ENCODE results near the gene PALLD. TPM values are rescaled to one million over a fixed set of nuclear protein-coding genes. Genes with fewer than 3 reads are reported as not detected.

PALLD gene
- polyA plus RNA-seq, 1 donor from 2014 or later = 20.5 TPM

DNA sequence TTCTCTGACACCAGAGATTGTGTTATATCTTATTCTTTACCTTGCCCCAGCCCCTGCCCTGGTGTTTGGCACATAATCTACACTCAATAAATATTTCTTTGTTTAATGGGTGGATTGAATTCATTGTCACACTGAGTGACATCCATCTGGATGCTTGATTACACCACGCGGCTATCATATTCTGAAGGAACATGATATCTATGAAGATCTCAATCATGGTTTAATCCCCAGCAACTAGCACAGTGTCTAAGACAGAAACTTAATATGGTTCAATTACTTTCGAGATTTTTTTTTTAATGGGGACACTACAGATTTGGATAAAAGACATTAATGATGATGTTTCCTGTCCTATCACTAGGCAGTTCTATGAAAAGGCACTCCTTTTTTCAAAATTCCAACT is 246.3 kb downstream of the PALLD start:
- Histone ChIP-seq H3K9me2 (ENCODE audit: insufficient read depth, low read length) (no peaks in the 10 kb centered on the region), H3K4me3 (ENCODE audit: low read length) (no peak overlapping the region), H3K36me3 (ENCODE audit: insufficient read depth, low read length) (no peaks in the 10 kb centered on the region), H3K27ac (ENCODE audit: low read length) (no peak overlapping the region), H4K20me1 (ENCODE audit: insufficient read depth) (no peaks in the 10 kb centered on the region), H3K4me2 (ENCODE audit: low read length) (no peak overlapping the region), H3K79me2 (replicated peaks; ENCODE audit: insufficient read depth, low read length) (no peaks in the 10 kb centered on the region), H2AFZ (ENCODE audit: low read depth, low read length) (no peak overlapping the region), H3F3A (ENCODE audit: insufficient read depth, low read length, poor library complexity, severe bottlenecking) (no peaks in the 10 kb centered on the region), H3K9me3 (ENCODE audit: low read length) (no peaks in the 10 kb centered on the region), H3K27me3 (ENCODE audit: insufficient read depth, low read depth, low read length) (no peaks in the 10 kb centered on the region), H3K9ac (ENCODE audit: low read length) (no peak overlapping the region)
- TF ChIP-seq MXI1 (conservative IDR thresholded peaks at IDR 0.05; ENCODE audit: poor library complexity, severe bottlenecking) (no peak), RAD21 (conservative IDR thresholded peaks at IDR 0.05) (no peak), TAF1 (IDR thresholded peaks at IDR 0.05; ENCODE audit: low read depth) (no peak), EP300 (conservative IDR thresholded peaks at IDR 0.05; ENCODE audit: poor library complexity, severe bottlenecking) (no peak), EZH2 (IDR thresholded peaks at IDR 0.05; ENCODE audit: borderline replicate concordance, insufficient read depth, low read length, poor library complexity, severe bottlenecking) (no peak)
- TF ChIP-seq, protein P1, sequence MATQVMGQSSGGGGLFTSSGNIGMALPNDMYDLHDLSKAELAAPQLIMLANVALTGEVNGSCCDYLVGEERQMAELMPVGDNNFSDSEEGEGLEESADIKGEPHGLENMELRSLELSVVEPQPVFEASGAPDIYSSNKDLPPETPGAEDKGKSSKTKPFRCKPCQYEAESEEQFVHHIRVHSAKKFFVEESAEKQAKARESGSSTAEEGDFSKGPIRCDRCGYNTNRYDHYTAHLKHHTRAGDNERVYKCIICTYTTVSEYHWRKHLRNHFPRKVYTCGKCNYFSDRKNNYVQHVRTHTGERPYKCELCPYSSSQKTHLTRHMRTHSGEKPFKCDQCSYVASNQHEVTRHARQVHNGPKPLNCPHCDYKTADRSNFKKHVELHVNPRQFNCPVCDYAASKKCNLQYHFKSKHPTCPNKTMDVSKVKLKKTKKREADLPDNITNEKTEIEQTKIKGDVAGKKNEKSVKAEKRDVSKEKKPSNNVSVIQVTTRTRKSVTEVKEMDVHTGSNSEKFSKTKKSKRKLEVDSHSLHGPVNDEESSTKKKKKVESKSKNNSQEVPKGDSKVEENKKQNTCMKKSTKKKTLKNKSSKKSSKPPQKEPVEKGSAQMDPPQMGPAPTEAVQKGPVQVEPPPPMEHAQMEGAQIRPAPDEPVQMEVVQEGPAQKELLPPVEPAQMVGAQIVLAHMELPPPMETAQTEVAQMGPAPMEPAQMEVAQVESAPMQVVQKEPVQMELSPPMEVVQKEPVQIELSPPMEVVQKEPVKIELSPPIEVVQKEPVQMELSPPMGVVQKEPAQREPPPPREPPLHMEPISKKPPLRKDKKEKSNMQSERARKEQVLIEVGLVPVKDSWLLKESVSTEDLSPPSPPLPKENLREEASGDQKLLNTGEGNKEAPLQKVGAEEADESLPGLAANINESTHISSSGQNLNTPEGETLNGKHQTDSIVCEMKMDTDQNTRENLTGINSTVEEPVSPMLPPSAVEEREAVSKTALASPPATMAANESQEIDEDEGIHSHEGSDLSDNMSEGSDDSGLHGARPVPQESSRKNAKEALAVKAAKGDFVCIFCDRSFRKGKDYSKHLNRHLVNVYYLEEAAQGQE (IDR thresholded peaks at IDR 0.05; ENCODE audit: borderline replicate concordance) = no peak
- TF ChIP-seq, protein P2, sequence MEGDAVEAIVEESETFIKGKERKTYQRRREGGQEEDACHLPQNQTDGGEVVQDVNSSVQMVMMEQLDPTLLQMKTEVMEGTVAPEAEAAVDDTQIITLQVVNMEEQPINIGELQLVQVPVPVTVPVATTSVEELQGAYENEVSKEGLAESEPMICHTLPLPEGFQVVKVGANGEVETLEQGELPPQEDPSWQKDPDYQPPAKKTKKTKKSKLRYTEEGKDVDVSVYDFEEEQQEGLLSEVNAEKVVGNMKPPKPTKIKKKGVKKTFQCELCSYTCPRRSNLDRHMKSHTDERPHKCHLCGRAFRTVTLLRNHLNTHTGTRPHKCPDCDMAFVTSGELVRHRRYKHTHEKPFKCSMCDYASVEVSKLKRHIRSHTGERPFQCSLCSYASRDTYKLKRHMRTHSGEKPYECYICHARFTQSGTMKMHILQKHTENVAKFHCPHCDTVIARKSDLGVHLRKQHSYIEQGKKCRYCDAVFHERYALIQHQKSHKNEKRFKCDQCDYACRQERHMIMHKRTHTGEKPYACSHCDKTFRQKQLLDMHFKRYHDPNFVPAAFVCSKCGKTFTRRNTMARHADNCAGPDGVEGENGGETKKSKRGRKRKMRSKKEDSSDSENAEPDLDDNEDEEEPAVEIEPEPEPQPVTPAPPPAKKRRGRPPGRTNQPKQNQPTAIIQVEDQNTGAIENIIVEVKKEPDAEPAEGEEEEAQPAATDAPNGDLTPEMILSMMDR (IDR thresholded peaks at IDR 0.05; ENCODE audit: poor library complexity, severe bottlenecking) = no peak

DNA sequence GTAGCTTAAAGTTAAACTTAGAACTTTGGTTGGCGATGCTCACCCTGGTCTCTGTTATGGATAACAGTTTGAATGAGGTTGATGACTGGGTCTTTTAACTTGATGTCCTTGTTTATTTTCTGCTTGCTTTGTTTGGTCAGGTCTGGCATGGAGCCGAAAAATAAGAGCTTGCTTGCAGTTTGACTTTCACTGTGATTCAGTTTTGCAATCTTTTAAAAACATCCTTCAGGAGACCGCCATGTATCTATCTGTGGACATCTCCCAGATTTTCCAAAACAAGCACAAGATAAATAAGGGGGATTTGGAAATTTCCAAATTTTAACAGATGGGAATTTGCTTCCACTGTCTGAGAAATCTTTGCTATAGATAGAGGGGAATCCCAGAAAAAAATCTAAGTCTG is 246.7 kb downstream of the PALLD start:
- no peaks in the 10 kb centered on the region for H3F3A ChIP-seq (ENCODE audit: insufficient read depth, low read length, poor library complexity, severe bottlenecking)
- H3K9ac ChIP-seq (ENCODE audit: low read length) = no peak overlapping the region
- H3K4me3 ChIP-seq (ENCODE audit: low read length) = no peak overlapping the region
- H3K9me3 ChIP-seq (ENCODE audit: low read length) = no peaks in the 10 kb centered on the region
- no peaks in the 10 kb centered on the region for H3K27me3 ChIP-seq (ENCODE audit: insufficient read depth, low read depth, low read length)
- H2AFZ ChIP-seq (ENCODE audit: low read depth, low read length) = no peak overlapping the region
- H3K4me2 ChIP-seq (ENCODE audit: low read length) = no peak overlapping the region
- no peak overlapping the region for H3K27ac ChIP-seq (ENCODE audit: low read length)
- TF ChIP-seq EP300 (conservative IDR thresholded peaks at IDR 0.05; ENCODE audit: poor library complexity, severe bottlenecking) (no peak), SMC3 (conservative IDR thresholded peaks at IDR 0.05; ENCODE audit: poor library complexity) (no peak), MXI1 (conservative IDR thresholded peaks at IDR 0.05; ENCODE audit: poor library complexity, severe bottlenecking) (no peak), RAD21 (conservative IDR thresholded peaks at IDR 0.05) (no peak), POLR2AphosphoS5 (IDR thresholded peaks at IDR 0.05) (no peak), EZH2 (IDR thresholded peaks at IDR 0.05; ENCODE audit: borderline replicate concordance, insufficient read depth, low read length, poor library complexity, severe bottlenecking) (no peak), TAF1 (IDR thresholded peaks at IDR 0.05; ENCODE audit: low read depth) (no peak)
- TF ChIP-seq, protein P2 (IDR thresholded peaks at IDR 0.05; ENCODE audit: poor library complexity, severe bottlenecking) = no peak
- TF ChIP-seq, protein P1 (IDR thresholded peaks at IDR 0.05; ENCODE audit: borderline replicate concordance) = no peak
- H3K9me2 ChIP-seq (ENCODE audit: insufficient read depth, low read length) = no peaks in the 10 kb centered on the region
- no peaks in the 10 kb centered on the region for H3K36me3 ChIP-seq (ENCODE audit: insufficient read depth, low read length)
- no peaks in the 10 kb centered on the region for H3K79me2 ChIP-seq (replicated peaks; ENCODE audit: insufficient read depth, low read length)
- no peaks in the 10 kb centered on the region for H4K20me1 ChIP-seq (ENCODE audit: insufficient read depth)
